ENCODE data around the gene KIF1B.
"Not testable (repeated sequence)": the region's sequence is repeated elsewhere in the genome, so short reads cannot be mapped to it uniquely, and the experiment has no call there.

Gene KIF1B

DNA sequence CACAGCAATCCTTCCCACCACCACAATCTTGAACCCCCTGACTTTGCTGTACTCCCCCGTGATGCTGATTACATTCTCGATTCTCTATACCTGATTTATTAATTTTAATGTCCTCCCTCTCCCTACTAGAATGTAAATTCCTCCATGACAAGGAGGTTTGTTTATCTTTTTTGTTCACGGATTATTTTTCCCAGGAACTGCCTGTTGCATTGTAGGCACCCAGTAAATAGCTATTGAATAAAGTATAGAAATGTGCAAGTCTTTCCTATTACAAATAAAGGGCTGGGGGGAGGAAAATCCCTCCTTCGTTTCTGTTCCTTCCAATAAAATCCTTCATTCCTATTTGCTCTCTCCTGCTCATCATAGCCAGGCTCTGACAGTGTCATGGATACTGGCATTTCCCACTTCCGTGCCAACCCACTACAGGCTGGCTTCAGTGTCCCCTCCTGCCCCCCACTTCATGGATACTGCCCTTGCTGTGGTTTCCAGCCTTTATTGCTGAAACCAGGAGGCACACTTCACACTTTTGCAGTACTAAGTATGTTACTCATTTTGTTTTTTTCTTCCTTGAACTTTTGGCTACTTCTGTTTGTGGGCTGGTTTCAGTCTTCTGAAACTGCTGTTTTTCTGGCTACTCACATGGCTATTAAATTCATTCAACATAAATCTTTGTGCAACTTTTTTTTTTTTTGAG lies 7.5 kb downstream of the KIF1B start:
- no peak for DNase-seq

DNA sequence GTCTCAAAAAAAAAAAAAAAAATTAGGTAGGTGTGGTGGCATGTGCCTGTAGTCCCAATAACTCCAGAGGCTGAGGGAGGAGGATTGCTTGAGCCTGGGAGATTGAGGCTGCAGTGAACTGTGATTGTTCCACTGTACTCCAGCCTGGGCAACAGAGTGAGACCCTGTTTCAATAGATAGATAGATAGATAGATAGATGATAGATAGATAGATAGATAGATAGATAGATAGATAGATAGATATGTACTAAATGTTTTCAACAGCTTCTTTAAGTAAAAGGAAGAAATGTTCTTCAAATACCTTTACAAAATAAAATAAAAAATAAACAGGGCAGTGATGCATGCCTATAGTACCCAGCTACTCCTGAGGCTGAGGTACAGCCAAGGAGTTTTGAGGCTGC lies 9.8 kb downstream of the KIF1B start:
- no peak overlapping the region for H3K23ac ChIP-seq (ENCODE audit: low read length)
- no peak for DNase-seq
- H3K79me2 ChIP-seq (ENCODE audit: control insufficient read depth, insufficient read depth, low read length), result peaks cover 66% of the 10 kb centered on the region
- H2BK15ac ChIP-seq (replicated peaks; ENCODE audit: low read depth), result no peak overlapping the region
- no peak overlapping the region for H3K4me3 ChIP-seq (ENCODE audit: low read length)
- no peak overlapping the region for H2BK5ac ChIP-seq (ENCODE audit: low read length)
- no peak overlapping the region for H3K56ac ChIP-seq (ENCODE audit: low read length)
- no peak overlapping the region for H3K4ac ChIP-seq (ENCODE audit: low read depth, low read length)
- H3K27ac ChIP-seq (ENCODE audit: low read depth, low read length), result no peak overlapping the region
- peaks cover 22% of the 10 kb centered on the region for H3K79me1 ChIP-seq (ENCODE audit: low read length)
- no peak overlapping the region for H4K5ac ChIP-seq (ENCODE audit: low read length)
- H3K4me1 ChIP-seq (ENCODE audit: control insufficient read depth, low read depth, low read length), result no peaks in the 10 kb centered on the region
- H3K9ac ChIP-seq (ENCODE audit: low read length), result no peak overlapping the region
- H2AK5ac ChIP-seq (ENCODE audit: low read length), result no peak overlapping the region
- H3K18ac ChIP-seq (ENCODE audit: low read length), result no peak overlapping the region
- H2BK120ac ChIP-seq (ENCODE audit: low read depth, low read length), result no peak overlapping the region
- H4K8ac ChIP-seq (ENCODE audit: low read depth, low read length), result no peak overlapping the region
- no peaks in the 10 kb centered on the region for H3K36me3 ChIP-seq (ENCODE audit: control insufficient read depth, insufficient read depth, low read length)
- no peaks in the 10 kb centered on the region for H3K27me3 ChIP-seq (ENCODE audit: insufficient read depth, low read length, poor library complexity)
- H3K4me2 ChIP-seq (ENCODE audit: low read length), result no peak overlapping the region

More for the DNA sequence above, 7.5 kb downstream of the KIF1B start:
- Histone ChIP-seq H3K79me2 (ENCODE audit: control insufficient read depth, insufficient read depth, low read length) (peaks cover 61% of the 10 kb centered on the region), H3K36me3 (ENCODE audit: control insufficient read depth, insufficient read depth, low read length) (no peaks in the 10 kb centered on the region), H3K18ac (ENCODE audit: low read length) (no peak overlapping the region), H3K56ac (ENCODE audit: low read length) (no peak overlapping the region), H2AK5ac (ENCODE audit: low read length) (no peak overlapping the region), H4K5ac (ENCODE audit: low read length) (no peak overlapping the region), H3K23ac (ENCODE audit: low read length) (no peak overlapping the region), H3K4ac (ENCODE audit: low read depth, low read length) (no peak overlapping the region), H3K4me3 (ENCODE audit: low read length) (no peak overlapping the region), H3K4me1 (ENCODE audit: control insufficient read depth, low read depth, low read length) (peaks cover 3% of the 10 kb centered on the region), H3K27ac (ENCODE audit: low read depth, low read length) (no peak overlapping the region), H2BK15ac (replicated peaks; ENCODE audit: low read depth) (no peak overlapping the region), H2BK120ac (ENCODE audit: low read depth, low read length) (no peak overlapping the region), H2BK5ac (ENCODE audit: low read length) (no peak overlapping the region), H4K8ac (ENCODE audit: low read depth, low read length) (no peak overlapping the region), H3K4me2 (ENCODE audit: low read length) (no peak overlapping the region), H3K79me1 (ENCODE audit: low read length) (peaks cover 14% of the 10 kb centered on the region), H3K27me3 (ENCODE audit: insufficient read depth, low read length, poor library complexity) (no peaks in the 10 kb centered on the region), H3K9ac (ENCODE audit: low read length) (no peak overlapping the region)
- no CpG with 5 or more reads among the region's 5 CpGs for WGBS (ENCODE audit: extremely low coverage, insufficient coverage, low lambda C conversion rate)

DNA sequence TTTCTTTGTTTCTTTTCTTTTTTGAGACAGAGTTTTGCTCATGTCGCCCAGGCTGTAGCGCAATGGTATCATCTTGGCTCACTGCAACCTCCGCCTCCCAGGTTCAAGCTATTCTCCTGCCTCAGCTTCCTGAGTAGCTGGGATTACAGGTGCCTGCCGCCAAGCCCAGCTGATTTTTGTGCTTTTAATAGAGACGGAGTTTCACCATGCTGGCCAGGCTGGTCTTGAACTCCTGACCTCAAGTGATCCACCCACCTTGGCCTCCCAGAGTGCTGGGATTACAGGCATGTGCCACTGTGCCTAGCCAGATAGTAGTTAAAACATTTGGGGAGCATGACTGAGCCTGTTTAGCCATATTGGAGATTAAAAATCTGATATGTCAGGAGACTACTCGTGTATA lies 10.3 kb downstream of the KIF1B start:
- not testable (repeated sequence) for H3K4me3 ChIP-seq (ENCODE audit: low read length); H2BK120ac ChIP-seq (ENCODE audit: low read depth, low read length); H3K4me2 ChIP-seq (ENCODE audit: low read length); H3K18ac ChIP-seq (ENCODE audit: low read length); H2BK5ac ChIP-seq (ENCODE audit: low read length); H2BK15ac ChIP-seq (replicated peaks; ENCODE audit: low read depth); H3K27me3 ChIP-seq (ENCODE audit: insufficient read depth, low read length, poor library complexity); H3K56ac ChIP-seq (ENCODE audit: low read length); DNase-seq; H3K4ac ChIP-seq (ENCODE audit: low read depth, low read length); H3K4me1 ChIP-seq (ENCODE audit: control insufficient read depth, low read depth, low read length); H3K27ac ChIP-seq (ENCODE audit: low read depth, low read length); H2AK5ac ChIP-seq (ENCODE audit: low read length); H4K5ac ChIP-seq (ENCODE audit: low read length); H3K9ac ChIP-seq (ENCODE audit: low read length); H4K8ac ChIP-seq (ENCODE audit: low read depth, low read length); H3K36me3 ChIP-seq (ENCODE audit: control insufficient read depth, insufficient read depth, low read length); H3K23ac ChIP-seq (ENCODE audit: low read length)
- WGBS (ENCODE audit: extremely low coverage, insufficient coverage, low lambda C conversion rate), result no CpG with 5 or more reads among the region's 6 CpGs
- H3K79me2 ChIP-seq (ENCODE audit: control insufficient read depth, insufficient read depth, low read length), result peaks cover 66% of the 10 kb centered on the region
- H3K79me1 ChIP-seq (ENCODE audit: low read length), result peaks cover 25% of the 10 kb centered on the region

DNA sequence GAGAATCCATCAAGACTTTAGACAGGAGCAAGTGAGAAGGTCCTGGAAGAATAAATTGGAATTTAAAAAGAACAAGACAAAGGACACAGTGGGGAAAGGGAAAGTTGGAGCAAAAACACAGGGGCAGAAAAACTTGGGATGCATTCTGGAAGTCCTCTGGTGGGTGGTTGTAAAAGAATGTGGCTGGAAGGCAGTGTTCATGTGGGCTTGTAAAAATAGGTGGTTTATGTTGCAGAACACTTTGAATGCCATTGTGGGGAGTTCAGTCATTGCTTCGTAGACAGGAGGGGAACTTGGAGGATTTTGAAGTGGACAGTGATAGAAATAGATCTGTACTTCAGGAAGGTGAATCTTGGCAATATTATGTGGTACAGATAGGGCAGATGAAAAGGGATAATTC lies 15.2 kb downstream of the KIF1B start:
- Histone ChIP-seq H3K56ac (ENCODE audit: low read length) (no peak overlapping the region), H3K27me3 (ENCODE audit: insufficient read depth, low read length, poor library complexity) (no peaks in the 10 kb centered on the region), H3K9ac (ENCODE audit: low read length) (no peak overlapping the region), H3K4ac (ENCODE audit: low read depth, low read length) (no peak overlapping the region), H3K18ac (ENCODE audit: low read length) (no peak overlapping the region), H3K23ac (ENCODE audit: low read length) (no peak overlapping the region), H3K4me1 (ENCODE audit: control insufficient read depth, low read depth, low read length) (no peaks in the 10 kb centered on the region), H3K36me3 (ENCODE audit: control insufficient read depth, insufficient read depth, low read length) (no peaks in the 10 kb centered on the region), H3K27ac (ENCODE audit: low read depth, low read length) (no peak overlapping the region), H2BK120ac (ENCODE audit: low read depth, low read length) (no peak overlapping the region), H3K4me2 (ENCODE audit: low read length) (no peak overlapping the region), H4K8ac (ENCODE audit: low read depth, low read length) (no peak overlapping the region), H3K79me1 (ENCODE audit: low read length) (peaks cover 14% of the 10 kb centered on the region), H2BK15ac (replicated peaks; ENCODE audit: low read depth) (no peak overlapping the region), H2AK5ac (ENCODE audit: low read length) (no peak overlapping the region), H2BK5ac (ENCODE audit: low read length) (no peak overlapping the region), H3K4me3 (ENCODE audit: low read length) (no peak overlapping the region), H4K5ac (ENCODE audit: low read length) (no peak overlapping the region), H3K79me2 (ENCODE audit: control insufficient read depth, insufficient read depth, low read length) (peaks cover 65% of the 10 kb centered on the region)
- no peak for DNase-seq
- no CpG with 5 or more reads among the region's 1 CpG for WGBS (ENCODE audit: extremely low coverage, insufficient coverage, low lambda C conversion rate)

DNA sequence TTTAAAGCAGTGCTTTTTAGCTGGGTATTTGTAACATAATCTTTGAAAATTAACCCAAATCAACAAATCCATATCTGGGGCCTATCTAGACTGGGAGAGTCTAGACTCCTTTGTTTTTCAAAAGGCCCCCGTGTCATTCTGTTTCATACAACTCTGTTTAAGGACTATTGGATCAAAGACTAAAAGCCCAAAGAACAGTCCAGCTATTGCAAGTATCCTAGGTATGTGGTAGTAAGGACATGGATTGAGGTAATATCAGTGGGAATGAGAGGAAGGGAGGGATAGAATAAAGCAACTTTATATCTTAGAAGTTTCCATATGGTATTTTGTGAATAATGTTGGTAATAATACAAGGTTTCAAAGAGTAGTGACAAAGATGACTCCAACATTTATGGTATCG lies 18.2 kb downstream of the KIF1B start:
- Histone ChIP-seq H3K4me1 (ENCODE audit: control insufficient read depth, low read depth, low read length) (no peaks in the 10 kb centered on the region), H3K27ac (ENCODE audit: low read depth, low read length) (no peak overlapping the region), H2BK120ac (ENCODE audit: low read depth, low read length) (no peak overlapping the region), H3K79me2 (ENCODE audit: control insufficient read depth, insufficient read depth, low read length) (peaks cover 53% of the 10 kb centered on the region), H4K8ac (ENCODE audit: low read depth, low read length) (no peak overlapping the region), H3K27me3 (ENCODE audit: insufficient read depth, low read length, poor library complexity) (no peaks in the 10 kb centered on the region), H3K56ac (ENCODE audit: low read length) (no peak overlapping the region), H3K79me1 (ENCODE audit: low read length) (peaks cover 16% of the 10 kb centered on the region), H2AK5ac (ENCODE audit: low read length) (no peak overlapping the region), H3K36me3 (ENCODE audit: control insufficient read depth, insufficient read depth, low read length) (no peaks in the 10 kb centered on the region), H2BK5ac (ENCODE audit: low read length) (no peak overlapping the region), H3K18ac (ENCODE audit: low read length) (no peak overlapping the region), H3K4me2 (ENCODE audit: low read length) (no peak overlapping the region), H3K23ac (ENCODE audit: low read length) (no peak overlapping the region), H3K4ac (ENCODE audit: low read depth, low read length) (no peak overlapping the region), H4K5ac (ENCODE audit: low read length) (no peak overlapping the region), H3K9ac (ENCODE audit: low read length) (no peak overlapping the region), H3K4me3 (ENCODE audit: low read length) (no peak overlapping the region), H2BK15ac (replicated peaks; ENCODE audit: low read depth) (no peak overlapping the region)
- WGBS (ENCODE audit: extremely low coverage, insufficient coverage, low lambda C conversion rate), result no CpG with 5 or more reads among the region's 2 CpGs
- peak; percentile 18 for DNase-seq

DNA sequence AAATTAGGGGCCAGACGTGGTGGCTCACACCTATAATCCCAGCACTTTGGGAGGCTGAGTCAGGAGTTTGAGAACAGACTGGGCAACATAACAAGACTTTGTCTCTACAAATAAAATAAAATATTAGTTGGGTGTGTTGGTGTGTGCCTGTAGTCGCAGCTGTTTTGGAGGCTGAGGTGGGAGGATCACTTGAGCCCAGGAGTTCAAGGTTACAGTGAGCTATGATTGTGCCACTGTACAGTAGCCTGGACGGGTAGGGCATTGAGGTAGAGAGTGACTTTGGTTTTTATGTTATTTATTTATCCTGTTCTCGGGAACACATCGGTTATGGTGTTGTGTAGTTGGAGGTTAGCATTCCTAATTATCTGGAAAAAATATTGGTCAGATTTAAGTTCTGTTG lies 19.5 kb downstream of the KIF1B start:
- WGBS (ENCODE audit: extremely low coverage, insufficient coverage, low lambda C conversion rate), result no CpG with 5 or more reads among the region's 5 CpGs
- Histone ChIP-seq H2AK5ac (ENCODE audit: low read length) (no peak overlapping the region), H3K4me3 (ENCODE audit: low read length) (no peak overlapping the region), H2BK5ac (ENCODE audit: low read length) (no peak overlapping the region), H3K4me2 (ENCODE audit: low read length) (no peak overlapping the region), H3K36me3 (ENCODE audit: control insufficient read depth, insufficient read depth, low read length) (no peaks in the 10 kb centered on the region), H3K79me2 (ENCODE audit: control insufficient read depth, insufficient read depth, low read length) (peaks cover 40% of the 10 kb centered on the region), H3K27me3 (ENCODE audit: insufficient read depth, low read length, poor library complexity) (no peaks in the 10 kb centered on the region), H2BK120ac (ENCODE audit: low read depth, low read length) (no peak overlapping the region), H4K8ac (ENCODE audit: low read depth, low read length) (no peak overlapping the region), H3K18ac (ENCODE audit: low read length) (no peak overlapping the region), H3K79me1 (ENCODE audit: low read length) (peaks cover 11% of the 10 kb centered on the region), H3K23ac (ENCODE audit: low read length) (no peak overlapping the region), H4K5ac (ENCODE audit: low read length) (no peak overlapping the region), H3K27ac (ENCODE audit: low read depth, low read length) (no peak overlapping the region), H2BK15ac (replicated peaks; ENCODE audit: low read depth) (no peak overlapping the region), H3K4me1 (ENCODE audit: control insufficient read depth, low read depth, low read length) (no peaks in the 10 kb centered on the region), H3K56ac (ENCODE audit: low read length) (no peak overlapping the region), H3K4ac (ENCODE audit: low read depth, low read length) (no peak overlapping the region), H3K9ac (ENCODE audit: low read length) (no peak overlapping the region)
- no peak for DNase-seq
